ENCODE results near the gene PRICKLE2.

The PRICKLE2 gene

GRCh38 chr3:64063207-64063982 is 161.9 kb downstream of the PRICKLE2 start:
- Histone ChIP-seq H3K4me3 (ENCODE audit: low read length) (no peak overlapping the region), H3K9me3 (ENCODE audit: low read length) (no peaks in the 10 kb centered on the region), H3K4me1 (ENCODE audit: insufficient read depth, low read length) (peaks cover 22% of the 10 kb centered on the region), H3K36me3 (ENCODE audit: insufficient read depth, low read length) (no peaks in the 10 kb centered on the region), H2AFZ (ENCODE audit: low read depth, low read length) (no peak overlapping the region), H3K27me3 (ENCODE audit: insufficient read depth, low read length) (no peaks in the 10 kb centered on the region)

DNA sequence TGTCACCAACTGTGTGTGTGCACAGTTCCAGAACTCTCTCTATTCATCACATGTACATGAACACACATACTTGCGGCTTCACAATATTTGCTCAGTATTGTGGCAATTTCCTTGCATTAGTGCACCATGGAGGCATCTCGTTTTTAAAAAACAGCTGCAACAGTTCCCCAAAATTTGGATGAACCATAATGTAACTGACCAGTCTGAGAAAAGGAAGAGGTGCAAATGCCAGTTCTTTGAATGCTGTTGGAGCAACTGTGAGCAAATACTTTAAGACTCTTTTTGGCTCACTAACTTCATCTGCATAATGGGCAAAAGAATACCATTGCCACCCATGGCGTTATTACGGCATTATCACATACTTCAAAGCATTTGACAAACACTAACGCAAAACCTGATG is 163.6 kb downstream of the PRICKLE2 start:
- no peaks in the 10 kb centered on the region for H3K27me3 ChIP-seq (ENCODE audit: insufficient read depth, low read length)
- H3K4me3 ChIP-seq (ENCODE audit: low read length): no peak overlapping the region
- H3K4me1 ChIP-seq (ENCODE audit: insufficient read depth, low read length): peaks cover 22% of the 10 kb centered on the region
- H2AFZ ChIP-seq (ENCODE audit: low read depth, low read length): no peak overlapping the region
- H3K36me3 ChIP-seq (ENCODE audit: insufficient read depth, low read length): no peaks in the 10 kb centered on the region
- H3K9me3 ChIP-seq (ENCODE audit: low read length): no peaks in the 10 kb centered on the region

- no peak overlapping the region for H3K4me3 ChIP-seq (ENCODE audit: low read length)
- H3K4me1 ChIP-seq (ENCODE audit: insufficient read depth, low read length): peaks cover 22% of the 10 kb centered on the region
These were observed 165.6 kb downstream of the PRICKLE2 start for GRCh38 chr3:64059484-64060175.

DNA sequence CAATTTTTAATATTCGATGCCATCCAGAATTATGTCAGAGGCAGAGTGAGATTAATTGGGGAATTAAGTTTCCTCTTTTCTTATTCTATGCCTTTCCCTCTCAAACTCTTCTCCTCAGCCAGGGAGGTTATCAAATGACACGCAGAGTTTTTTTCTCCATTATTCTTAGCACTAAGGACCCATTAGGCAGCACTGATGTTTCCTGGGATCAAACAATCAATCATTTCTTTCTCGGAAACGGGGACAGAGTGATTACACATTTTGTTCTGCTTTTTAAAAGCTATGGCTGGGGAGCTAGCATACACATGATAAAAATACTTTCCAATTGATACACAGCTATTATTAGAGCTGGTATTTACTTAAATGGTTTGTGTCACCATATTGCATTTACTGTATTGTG is 166.7 kb downstream of the PRICKLE2 start:
- H3K4me3 ChIP-seq (ENCODE audit: low read length): no peak overlapping the region
- no peak overlapping the region for H2AFZ ChIP-seq (ENCODE audit: low read depth, low read length)
- no peaks in the 10 kb centered on the region for H3K27me3 ChIP-seq (ENCODE audit: insufficient read depth, low read length)
- peaks cover 20% of the 10 kb centered on the region for H3K4me1 ChIP-seq (ENCODE audit: insufficient read depth, low read length)
- no peaks in the 10 kb centered on the region for H3K9me3 ChIP-seq (ENCODE audit: low read length)
- H3K36me3 ChIP-seq (ENCODE audit: insufficient read depth, low read length): no peaks in the 10 kb centered on the region

More at GRCh38 chr3:64059484-64060175, 165.6 kb downstream of the PRICKLE2 start:
- Histone ChIP-seq H3K36me3 (ENCODE audit: insufficient read depth, low read length) (no peaks in the 10 kb centered on the region), H3K27me3 (ENCODE audit: insufficient read depth, low read length) (no peaks in the 10 kb centered on the region), H3K9me3 (ENCODE audit: low read length) (no peaks in the 10 kb centered on the region), H2AFZ (ENCODE audit: low read depth, low read length) (no peak overlapping the region)

- Histone ChIP-seq H2AFZ (ENCODE audit: low read depth, low read length) (no peak overlapping the region), H3K9me3 (ENCODE audit: low read length) (no peaks in the 10 kb centered on the region), H3K27me3 (ENCODE audit: insufficient read depth, low read length) (no peaks in the 10 kb centered on the region), H3K4me3 (ENCODE audit: low read length) (no peak overlapping the region), H3K36me3 (ENCODE audit: insufficient read depth, low read length) (no peaks in the 10 kb centered on the region), H3K4me1 (ENCODE audit: insufficient read depth, low read length) (peaks cover 12% of the 10 kb centered on the region)
These were observed 168.0 kb downstream of the PRICKLE2 start for GRCh38 chr3:64057231-64057630.

- H3K27me3 ChIP-seq (ENCODE audit: insufficient read depth, low read length): no peaks in the 10 kb centered on the region
- peaks cover 11% of the 10 kb centered on the region for H3K4me1 ChIP-seq (ENCODE audit: insufficient read depth, low read length)
- no peaks in the 10 kb centered on the region for H3K9me3 ChIP-seq (ENCODE audit: low read length)
- no peaks in the 10 kb centered on the region for H3K36me3 ChIP-seq (ENCODE audit: insufficient read depth, low read length)
- no peak overlapping the region for H2AFZ ChIP-seq (ENCODE audit: low read depth, low read length)
- no peak overlapping the region for H3K4me3 ChIP-seq (ENCODE audit: low read length)
These were observed 168.6 kb downstream of the PRICKLE2 start for GRCh38 chr3:64056606-64057180.

DNA sequence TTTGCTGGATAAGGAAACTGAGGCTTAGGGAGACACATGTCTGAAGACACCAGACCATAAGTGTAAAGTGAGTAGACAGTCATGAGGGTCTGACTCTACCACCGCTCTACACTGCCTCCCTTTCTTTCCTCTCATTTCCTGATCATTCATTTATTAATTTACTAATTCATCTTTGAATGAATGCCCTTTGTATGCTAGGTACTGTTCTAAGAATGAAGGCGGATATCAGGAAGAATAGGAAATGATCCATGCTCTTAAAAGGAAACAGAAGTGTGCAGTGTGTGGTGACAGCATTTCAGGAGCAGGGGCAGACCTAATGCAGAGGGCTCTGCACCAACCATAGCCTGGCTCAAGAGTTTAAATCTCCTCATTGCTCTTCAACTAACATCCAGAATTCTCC is 170.2 kb downstream of the PRICKLE2 start:
- Histone ChIP-seq H3K4me3 (ENCODE audit: low read length) (no peak overlapping the region), H3K4me1 (ENCODE audit: insufficient read depth, low read length) (peaks cover 11% of the 10 kb centered on the region), H2AFZ (ENCODE audit: low read depth, low read length) (no peak overlapping the region), H3K27me3 (ENCODE audit: insufficient read depth, low read length) (no peaks in the 10 kb centered on the region), H3K9me3 (ENCODE audit: low read length) (no peaks in the 10 kb centered on the region), H3K36me3 (ENCODE audit: insufficient read depth, low read length) (no peaks in the 10 kb centered on the region)

DNA sequence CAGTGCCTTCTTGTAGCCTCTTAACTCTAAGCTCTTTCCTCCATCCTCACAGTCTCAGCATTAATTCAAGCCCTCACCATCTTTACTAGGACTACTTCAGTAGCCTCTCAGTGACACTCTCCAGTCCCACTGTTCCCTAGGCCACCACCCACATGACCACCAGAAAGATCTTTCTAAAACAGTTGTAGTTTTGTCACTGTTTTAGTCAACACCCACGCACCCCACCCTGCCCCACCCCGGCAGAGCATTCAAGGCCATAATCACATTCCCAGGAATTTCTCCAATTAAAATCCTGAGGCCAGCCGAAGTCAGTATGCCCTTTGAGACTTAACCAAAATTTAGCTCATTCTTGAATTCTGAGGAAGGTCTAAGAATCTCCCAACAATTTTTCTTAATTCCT is 170.8 kb downstream of the PRICKLE2 start:
- H3K36me3 ChIP-seq (ENCODE audit: insufficient read depth, low read length): no peaks in the 10 kb centered on the region
- no peak overlapping the region for H3K4me3 ChIP-seq (ENCODE audit: low read length)
- H3K4me1 ChIP-seq (ENCODE audit: insufficient read depth, low read length): peaks cover 14% of the 10 kb centered on the region
- H3K9me3 ChIP-seq (ENCODE audit: low read length): no peaks in the 10 kb centered on the region
- H3K27me3 ChIP-seq (ENCODE audit: insufficient read depth, low read length): no peaks in the 10 kb centered on the region
- H2AFZ ChIP-seq (ENCODE audit: low read depth, low read length): no peak overlapping the region

DNA sequence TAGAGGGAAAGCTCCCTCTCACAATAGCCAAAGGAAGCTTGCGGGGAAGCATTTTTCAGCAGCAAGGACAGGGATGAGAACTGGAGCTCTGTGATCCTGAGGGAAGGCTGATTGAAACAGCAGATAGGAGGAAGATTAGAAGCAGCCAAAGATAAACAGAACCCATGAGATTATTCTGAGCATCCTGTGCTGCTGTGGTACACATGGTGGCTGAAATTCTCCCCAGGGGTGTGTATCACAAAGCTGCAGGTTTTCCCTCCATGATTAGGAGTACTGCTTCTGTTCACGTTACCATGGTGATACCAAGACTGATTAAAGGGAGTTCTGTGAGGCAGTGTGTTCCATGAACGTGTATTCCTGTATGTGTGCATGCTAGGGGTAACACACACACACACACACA is 171.7 kb downstream of the PRICKLE2 start:
- no peaks in the 10 kb centered on the region for H3K9me3 ChIP-seq (ENCODE audit: low read length)
- H3K4me3 ChIP-seq (ENCODE audit: low read length): no peak overlapping the region
- no peaks in the 10 kb centered on the region for H3K27me3 ChIP-seq (ENCODE audit: insufficient read depth, low read length)
- no peaks in the 10 kb centered on the region for H3K36me3 ChIP-seq (ENCODE audit: insufficient read depth, low read length)
- H2AFZ ChIP-seq (ENCODE audit: low read depth, low read length): no peak overlapping the region
- H3K4me1 ChIP-seq (ENCODE audit: insufficient read depth, low read length): peaks cover 23% of the 10 kb centered on the region

DNA sequence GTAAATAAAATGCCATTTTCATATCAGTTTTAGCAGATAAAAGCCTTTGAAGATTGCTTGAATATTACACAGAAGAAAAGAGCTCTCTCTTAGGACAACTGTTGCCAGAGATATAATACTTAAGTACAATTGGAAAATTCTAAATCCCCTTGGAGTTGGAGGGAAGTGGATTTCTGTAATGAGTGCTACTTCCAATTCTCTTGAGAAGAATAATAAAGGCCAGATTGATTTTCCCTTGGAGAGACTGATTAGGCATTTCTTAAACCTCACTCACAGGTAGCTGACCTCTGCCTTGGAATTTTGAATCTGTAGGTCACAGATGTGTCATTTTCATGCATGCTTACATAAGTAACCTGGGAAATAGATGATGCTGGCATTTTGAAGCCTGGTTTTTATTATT is 172.1 kb downstream of the PRICKLE2 start:
- no peak overlapping the region for H3K4me3 ChIP-seq (ENCODE audit: low read length)
- no peaks in the 10 kb centered on the region for H3K9me3 ChIP-seq (ENCODE audit: low read length)
- H3K27me3 ChIP-seq (ENCODE audit: insufficient read depth, low read length): no peaks in the 10 kb centered on the region
- no peaks in the 10 kb centered on the region for H3K36me3 ChIP-seq (ENCODE audit: insufficient read depth, low read length)
- peaks cover 28% of the 10 kb centered on the region for H3K4me1 ChIP-seq (ENCODE audit: insufficient read depth, low read length)
- H2AFZ ChIP-seq (ENCODE audit: low read depth, low read length): no peak overlapping the region

DNA sequence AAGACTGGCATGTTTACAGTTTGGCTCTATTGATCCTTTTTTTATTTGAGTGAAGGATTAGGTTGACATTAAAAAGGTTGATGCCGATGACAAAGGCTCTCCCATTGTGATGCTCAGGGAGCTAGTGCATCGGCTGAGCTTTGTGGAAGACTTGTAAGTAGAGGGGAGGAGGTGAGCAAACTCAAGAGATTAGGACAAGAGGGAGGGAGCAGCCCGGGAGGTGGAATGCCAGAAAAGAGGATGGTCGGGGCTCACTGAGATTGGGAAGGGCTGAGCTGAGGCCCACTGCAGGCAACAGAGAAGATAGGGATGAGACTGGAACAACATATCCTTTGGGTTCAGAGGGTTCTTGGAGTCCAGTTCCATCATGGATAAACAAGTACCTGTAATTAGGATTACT is 175.4 kb downstream of the PRICKLE2 start:
- Histone ChIP-seq H3K4me3 (ENCODE audit: low read length) (no peak overlapping the region), H3K4me1 (ENCODE audit: insufficient read depth, low read length) (peaks cover 46% of the 10 kb centered on the region), H2AFZ (ENCODE audit: low read depth, low read length) (no peak overlapping the region), H3K9me3 (ENCODE audit: low read length) (no peaks in the 10 kb centered on the region), H3K36me3 (ENCODE audit: insufficient read depth, low read length) (no peaks in the 10 kb centered on the region), H3K27me3 (ENCODE audit: insufficient read depth, low read length) (no peaks in the 10 kb centered on the region)

GRCh38 chr3:64049136-64049535 is 176.1 kb downstream of the PRICKLE2 start:
- Histone ChIP-seq H3K9me3 (ENCODE audit: low read length) (no peaks in the 10 kb centered on the region), H3K36me3 (ENCODE audit: insufficient read depth, low read length) (no peaks in the 10 kb centered on the region), H2AFZ (ENCODE audit: low read depth, low read length) (no peak overlapping the region), H3K27me3 (ENCODE audit: insufficient read depth, low read length) (no peaks in the 10 kb centered on the region), H3K4me3 (ENCODE audit: low read length) (no peak overlapping the region), H3K4me1 (ENCODE audit: insufficient read depth, low read length) (peaks cover 45% of the 10 kb centered on the region)

- peaks cover 41% of the 10 kb centered on the region for H3K4me1 ChIP-seq (ENCODE audit: insufficient read depth, low read length)
- no peaks in the 10 kb centered on the region for H3K9me3 ChIP-seq (ENCODE audit: low read length)
- H3K36me3 ChIP-seq (ENCODE audit: insufficient read depth, low read length): no peaks in the 10 kb centered on the region
- peak overlapping the region; percentile 43 for H3K4me3 ChIP-seq (ENCODE audit: low read length)
- peak overlapping the region; percentile 55 for H2AFZ ChIP-seq (ENCODE audit: low read depth, low read length)
- no peaks in the 10 kb centered on the region for H3K27me3 ChIP-seq (ENCODE audit: insufficient read depth, low read length)
These were observed 176.6 kb downstream of the PRICKLE2 start for GRCh38 chr3:64048631-64049061.
